Hippocampal formation (tissue), 2 donors: ENCODE measurements around the gene PPFIA4.

ENCODE experiments used
- DNase-seq, 2 donors: peaks; one replicate each; lab custom pipeline; 2025; lab: John Stamatoyannopoulos, UW

Gene PPFIA4

GRCh38 chr1:203040513-203041275, 14.4 kb downstream of the PPFIA4 start:
- no peak for DNase-seq

GRCh38 chr1:203041351-203041932, 15.2 kb downstream of the PPFIA4 start:
- DNase-seq: no peak

GRCh38 chr1:203043830-203044545, 17.7 kb downstream of the PPFIA4 start:
- no peak for DNase-seq

- DNase-seq: no peak
Observed at GRCh38 chr1:203044546-203045250, 18.4 kb downstream of the PPFIA4 start.

GRCh38 chr1:203045336-203045735, 19.0 kb downstream of the PPFIA4 start:
- no peak for DNase-seq

- DNase-seq: no peak
Observed at GRCh38 chr1:203045821-203046594, 19.7 kb downstream of the PPFIA4 start.

- DNase-seq: no peak
Observed at GRCh38 chr1:203046984-203047630, 20.8 kb downstream of the PPFIA4 start.

- no peak for DNase-seq
Observed at GRCh38 chr1:203048086-203048485, 21.8 kb downstream of the PPFIA4 start.

- no peak for DNase-seq
Observed at GRCh38 chr1:203048555-203049051, 22.3 kb downstream of the PPFIA4 start.

GRCh38 chr1:203049077-203049476, 22.8 kb downstream of the PPFIA4 start:
- DNase-seq: no peak

- DNase-seq: no peak
Observed at GRCh38 chr1:203049576-203050180, 23.4 kb downstream of the PPFIA4 start.

- no peak for DNase-seq
Observed at GRCh38 chr1:203050826-203051225, 24.5 kb downstream of the PPFIA4 start.

- no peak for DNase-seq
Observed at GRCh38 chr1:203051841-203052324, 25.6 kb downstream of the PPFIA4 start.

- DNase-seq: no peak
Observed at GRCh38 chr1:203052601-203053000, 26.3 kb downstream of the PPFIA4 start.

GRCh38 chr1:203054184-203054583, 27.9 kb downstream of the PPFIA4 start:
- DNase-seq: no peak

- DNase-seq: no peak
Observed at GRCh38 chr1:203054642-203055041, 28.4 kb downstream of the PPFIA4 start.

GRCh38 chr1:203055161-203055799, 29.0 kb downstream of the PPFIA4 start:
- no peak for DNase-seq

- DNase-seq: no peak
Observed at GRCh38 chr1:203056012-203056411, 29.7 kb downstream of the PPFIA4 start.

- no peak for DNase-seq
Observed at GRCh38 chr1:203056516-203056915, 30.2 kb downstream of the PPFIA4 start.
